Esophagus muscularis mucosa (tissue), 4 donors: ENCODE measurements around the gene RSPH3. TPM values are rescaled to one million over a fixed set of nuclear protein-coding genes. Genes with fewer than 3 reads are reported as not detected.
A peak's percentile ranks its signal among the peaks of the same experiment; 100 is the strongest.

ENCODE experiments used
- DNase-seq: peaks from one replicate; pipeline ENCODE4 v3.0.0-alpha.2; 2017; ENCODE audit errors: extremely low spot score
- H3K27ac ChIP-seq, 4 donors: fragments of 200-600 bp; sonication (generic); replicated peaks in 1 of 4; 1 replicate in 3 of 4; 2 replicates in 1 of 4; pipeline ENCODE4 v1.5.1; 2016 to 2019; ENCODE audit warnings: mild to moderate bottlenecking in 1 of 4
- H3K27me3 ChIP-seq, 4 donors: fragments of 200-600 bp; sonication (generic); one replicate each; pipeline versions ENCODE4 v1.5.1 to v1.6.0; 2016 to 2019
- H3K36me3 ChIP-seq, 4 donors: fragments of 200-600 bp; sonication (generic); one replicate each; pipeline ENCODE4 v1.5.1; 2016 to 2019
- H3K4me1 ChIP-seq, 4 donors: fragments of 200-600 bp; sonication (generic); one replicate each; pipeline ENCODE4 v1.5.1; 2016 to 2019
- H3K4me3 ChIP-seq, 4 donors: fragments of 200-600 bp; sonication (generic); 1 replicate in 2 of 4; 2 replicates in 2 of 4; pipeline ENCODE4 v1.5.1; 2016 to 2019; ENCODE audit warnings: mild to moderate bottlenecking in 4 of 4, moderate library complexity in 1 of 4
- H3K9me3 ChIP-seq, 4 donors: fragments of 200-600 bp; sonication (generic); 1 replicate in 3 of 4; 2 replicates in 1 of 4; pipeline ENCODE4 v1.5.1; 2016 to 2019
- CTCF ChIP-seq, 3 experiments: fragments of 200-600 bp in 2 of 3; fragments of 450-650 bp in 1 of 3; sonication (generic) in 2 of 3; IDR thresholded peaks; one replicate each; pipeline ENCODE4 v1.5.1; 2017 to 2019; ENCODE audit warnings: antibody characterized with exemption in 3 of 3, mild to moderate bottlenecking in 2 of 3, moderate library complexity in 1 of 3
- EP300 ChIP-seq: sonication (generic); formaldehyde crosslinking; IDR thresholded peaks from one replicate; pipeline ENCODE4 v1.6.1; 2017; ENCODE audit warnings: antibody characterized with exemption
- POLR2A ChIP-seq: fragments of 450-650 bp; IDR thresholded peaks from one replicate; pipeline ENCODE4 v1.6.1; 2017; ENCODE audit warnings: antibody characterized with exemption, moderate library complexity, mild to moderate bottlenecking, low read depth
- POLR2AphosphoS5 ChIP-seq, 2 donors: sonication (generic); formaldehyde crosslinking; IDR thresholded peaks; one replicate each; pipeline ENCODE4 v1.6.1; 2017; ENCODE audit warnings: antibody characterized with exemption in 2 of 2
- WGBS: methylation state at CpG from one replicate; pipeline ENCODE4 v1.1.5; 2018; 5-methylcytosine and 5-hydroxymethylcytosine counted together
- intact Hi-C: fragments of 100-400 bp; cut with DNase I; formaldehyde crosslinking; loops from one replicate; pipeline ENCODE4 v1.15.1; 2023
- total RNA-seq, 4 donors: library from RNA; depleted of rRNA; stranded (reverse); fragments of >200 nt; gene quantifications; one replicate each; pipeline versions ENCODE4 v1.1.0 to v1.2.1, GENCODE V29; 2016

Gene RSPH3
- total RNA-seq, 4 donors from 2014 or later: 10.6 to 21.5 (median 18.1) TPM

DNA sequence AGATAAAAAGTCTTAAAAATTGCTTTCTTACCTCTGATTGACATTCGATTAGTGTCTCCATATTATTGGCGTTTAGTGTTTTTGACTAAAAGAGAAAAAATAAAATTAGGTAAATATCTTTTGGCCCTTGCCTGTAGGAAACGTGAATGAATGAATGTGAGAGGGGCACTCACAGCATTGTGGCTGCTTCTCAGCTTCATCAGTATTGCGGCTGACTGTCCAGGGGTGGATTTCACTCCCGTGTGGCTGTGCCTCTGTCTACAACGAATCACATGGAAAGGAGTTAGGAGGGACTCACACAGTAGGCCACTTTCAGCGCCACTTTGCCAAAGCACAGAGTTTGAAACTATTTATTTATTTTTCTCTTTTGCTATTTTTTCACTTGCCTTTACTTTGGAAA lies 43.9 kb upstream of the RSPH3 start:
- Histone ChIP-seq H3K27me3 (peaks cover 0 to 9% (median 0%) of the 10 kb centered on the region in 4 donors), H3K27ac (peak overlapping the region in 1 of 4 donors; percentile 47), H3K4me3 (peak overlapping the region; percentile 6 to 53 (median 26)), H3K4me1 (peaks cover 0 to 14% (median 5%) of the 10 kb centered on the region in 4 donors), H3K36me3 (no peaks in the 10 kb centered on the region), H3K9me3 (no peaks in the 10 kb centered on the region)
- intact Hi-C loops: loop anchor here (1.0 kb wide), 1 partner anchor 60 kb away; no protein-coding TSS in a partner anchor
- TF ChIP-seq CTCF (IDR thresholded peaks at IDR 0.05) (no peak), EP300 (no peak), POLR2AphosphoS5 (IDR thresholded peaks at IDR 0.05) (no peak), POLR2A (no peak)
- 64% methylated on average over 7 of the region's 7 CpGs for WGBS
- DNase-seq: peak; percentile 24

DNA sequence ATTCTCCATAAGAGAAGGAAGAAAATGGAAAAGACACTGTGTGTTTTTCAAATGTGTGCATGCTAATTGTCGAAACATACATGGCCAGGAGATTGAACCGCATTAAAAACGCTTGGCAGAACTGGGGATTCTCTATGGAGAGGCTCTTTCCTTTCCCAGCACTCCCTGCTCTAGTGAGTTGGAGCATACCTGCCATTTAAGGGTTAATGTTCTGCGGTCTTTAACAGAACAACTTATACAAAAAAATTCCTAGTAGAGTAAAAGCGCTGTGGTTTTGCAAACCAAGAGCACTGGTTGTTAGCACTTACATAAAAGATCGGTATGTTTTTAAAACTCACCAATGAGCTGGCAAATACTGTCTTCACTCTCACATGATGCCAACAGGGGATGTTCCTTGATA lies 43.2 kb upstream of the RSPH3 start:
- no peak for TF ChIP-seq POLR2AphosphoS5 (IDR thresholded peaks at IDR 0.05)
- no peak for TF ChIP-seq EP300
- TF ChIP-seq CTCF (IDR thresholded peaks at IDR 0.05): no peak
- no peak for TF ChIP-seq POLR2A
- Histone ChIP-seq H3K4me3 (peak overlapping the region in 3 of 4 donors; percentile 3 to 53 (median 6)), H3K27me3 (peaks cover 0 to 5% (median 0%) of the 10 kb centered on the region in 4 donors), H3K4me1 (peaks cover 0 to 14% (median 5%) of the 10 kb centered on the region in 4 donors), H3K27ac (peak overlapping the region in 1 of 4 donors; percentile 50), H3K9me3 (no peaks in the 10 kb centered on the region), H3K36me3 (no peaks in the 10 kb centered on the region)
- DNase-seq: peak; percentile 7
- intact Hi-C loops: loop anchor here (1.0 kb wide), 1 partner anchor 61 kb away; no protein-coding TSS in a partner anchor
- 58% methylated on average over 6 of the region's 6 CpGs for WGBS

- Histone ChIP-seq H3K27me3 (peaks cover 0 to 3% (median 0%) of the 10 kb centered on the region in 4 donors), H3K36me3 (no peaks in the 10 kb centered on the region), H3K4me3 (peak overlapping the region; percentile 3 to 53 (median 12)), H3K4me1 (peaks cover 0 to 14% (median 5%) of the 10 kb centered on the region in 4 donors), H3K27ac (peak overlapping the region in 1 of 4 donors; percentile 50), H3K9me3 (no peaks in the 10 kb centered on the region)
- WGBS: 19% methylated on average over 5 of the region's 5 CpGs
- no peak for DNase-seq
- TF ChIP-seq EP300 (no peak), POLR2A (no peak), CTCF (IDR thresholded peaks at IDR 0.05) (no peak), POLR2AphosphoS5 (IDR thresholded peaks at IDR 0.05) (no peak)
- intact Hi-C loops: loop anchor here (1.0 kb wide), 2 partner anchors 61 to 91 kb away; no protein-coding TSS in a partner anchor
These were observed 42.8 kb upstream of the RSPH3 start for GRCh38 chr6:159042826-159043181.

GRCh38 chr6:159042003-159042825 lies 42.2 kb upstream of the RSPH3 start:
- no peaks in the 10 kb centered on the region for H3K36me3 ChIP-seq
- DNase-seq: peak; percentile 86
- H3K27ac ChIP-seq: peak overlapping the region in 1 of 4 donors; percentile 50
- no peaks in the 10 kb centered on the region for H3K9me3 ChIP-seq
- intact Hi-C loops: loop anchor here (1.0 kb wide), 1 partner anchor 92 kb away; no protein-coding TSS in a partner anchor
- TF ChIP-seq POLR2A (no peak), POLR2AphosphoS5 (IDR thresholded peaks at IDR 0.05) (peak in 1 of 2 donors; percentile 40), EP300 (no peak), CTCF (IDR thresholded peaks at IDR 0.05) (peak in 2 of 3 experiments; percentile 86 to 88)
- peaks cover 0 to 14% (median 5%) of the 10 kb centered on the region in 4 donors for H3K4me1 ChIP-seq
- WGBS: 56% methylated on average over 14 of the region's 14 CpGs
- H3K4me3 ChIP-seq: peak overlapping the region in 2 of 4 donors; percentile 17 to 53
- peaks cover 0 to 3% (median 0%) of the 10 kb centered on the region in 4 donors for H3K27me3 ChIP-seq
